Measurements from ENCODE around the gene RPL38. TPM values are rescaled to one million over a fixed set of nuclear protein-coding genes. Genes with fewer than 3 reads are reported as not detected.

The RPL38 gene
- total and polyA plus RNA-seq, 2 donors (not counting 1 experiment from before 2014, with no cell fraction given), result 1,185 to 3,018 TPM

GRCh38 chr17:74177018-74177450 is 26.4 kb upstream of the RPL38 start:
- H4K20me1 ChIP-seq (ENCODE audit: control insufficient read depth, extremely low read depth, insufficient read depth, low read length), result no peaks in the 10 kb centered on the region

DNA sequence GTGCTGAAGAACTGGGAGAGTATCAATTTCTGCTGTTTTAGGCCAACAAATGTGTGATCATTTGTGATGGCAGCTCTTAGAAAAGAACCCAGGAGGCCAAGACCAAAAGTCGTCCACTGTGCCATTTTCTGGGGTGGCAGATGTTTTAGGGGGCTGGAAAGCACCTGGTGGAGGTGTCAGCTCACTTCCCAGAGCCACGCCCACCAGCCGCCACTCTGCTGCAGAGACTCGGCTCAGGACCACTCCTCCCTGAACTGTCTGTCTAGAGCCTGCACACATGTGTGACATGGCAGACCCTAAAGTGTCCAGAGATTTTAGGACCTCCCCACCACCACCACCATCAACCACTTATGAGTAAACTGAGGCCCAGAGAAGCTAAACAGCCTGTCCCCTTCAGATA is 23.9 kb upstream of the RPL38 start:
- no peaks in the 10 kb centered on the region for H3K9me3 ChIP-seq (ENCODE audit: control insufficient read depth, insufficient read depth, low read depth, low read length)
- H3K4me1 ChIP-seq (ENCODE audit: control insufficient read depth, extremely low read depth, insufficient read depth, low read length), result no peaks in the 10 kb centered on the region
- no peak overlapping the region for H3K4me2 ChIP-seq (ENCODE audit: extremely low read depth, insufficient read depth, low read length)
- TF ChIP-seq CTCF (conservative IDR thresholded peaks at IDR 0.05 in 1 of 2, IDR thresholded peaks at IDR 0.05 in 1 of 2; ENCODE audit: low read depth in 1 of 2, low read length in 2 of 2) (no peak), EZH2 (IDR thresholded peaks at IDR 0.05; ENCODE audit: low read length, missing control alignments) (no peak)
- no peak overlapping the region for H2AFZ ChIP-seq (ENCODE audit: low read length)
- H3K27ac ChIP-seq (ENCODE audit: insufficient read depth, low read length), result no peak overlapping the region
- no peaks in the 10 kb centered on the region for H3K27me3 ChIP-seq (ENCODE audit: control insufficient read depth, insufficient read depth, low read length)
- DNase-seq (ENCODE audit: low read depth in 2 of 2), result no peak
- no peaks in the 10 kb centered on the region for H3K79me2 ChIP-seq (ENCODE audit: control insufficient read depth, insufficient read depth, low read length)
- H3K9ac ChIP-seq (ENCODE audit: insufficient read depth, low read length), result no peak overlapping the region
- no peaks in the 10 kb centered on the region for H4K20me1 ChIP-seq (ENCODE audit: control insufficient read depth, extremely low read depth, insufficient read depth, low read length)
- no peaks in the 10 kb centered on the region for H3K36me3 ChIP-seq (ENCODE audit: control insufficient read depth, insufficient read depth, low read length)
- H3K4me3 ChIP-seq (replicated peaks in 1 of 4; ENCODE audit: control extremely low read depth in 1 of 4, insufficient read depth in 1 of 4, low read depth in 3 of 4, low read length in 4 of 4), result no peak overlapping the region

More at GRCh38 chr17:74177018-74177450, 26.4 kb upstream of the RPL38 start:
- no peaks in the 10 kb centered on the region for H3K79me2 ChIP-seq (ENCODE audit: control insufficient read depth, insufficient read depth, low read length)
- no peak overlapping the region for H3K4me3 ChIP-seq (replicated peaks in 1 of 4; ENCODE audit: control extremely low read depth in 1 of 4, insufficient read depth in 1 of 4, low read depth in 3 of 4, low read length in 4 of 4)
- H2AFZ ChIP-seq (ENCODE audit: low read length), result no peak overlapping the region
- H3K4me2 ChIP-seq (ENCODE audit: extremely low read depth, insufficient read depth, low read length), result no peak overlapping the region
- H3K9ac ChIP-seq (ENCODE audit: insufficient read depth, low read length), result no peak overlapping the region
- H3K27me3 ChIP-seq (ENCODE audit: control insufficient read depth, insufficient read depth, low read length), result no peaks in the 10 kb centered on the region
- no peak overlapping the region for H3K27ac ChIP-seq (ENCODE audit: insufficient read depth, low read length)
- TF ChIP-seq EZH2 (IDR thresholded peaks at IDR 0.05; ENCODE audit: low read length, missing control alignments), result no peak
- no peak for TF ChIP-seq CTCF (conservative IDR thresholded peaks at IDR 0.05 in 1 of 2, IDR thresholded peaks at IDR 0.05 in 1 of 2; ENCODE audit: low read depth in 1 of 2, low read length in 2 of 2)
- DNase-seq (ENCODE audit: low read depth in 2 of 2), result peak; percentile 3 to 40
- H3K9me3 ChIP-seq (ENCODE audit: control insufficient read depth, insufficient read depth, low read depth, low read length), result no peaks in the 10 kb centered on the region
- no peaks in the 10 kb centered on the region for H3K36me3 ChIP-seq (ENCODE audit: control insufficient read depth, insufficient read depth, low read length)
- H3K4me1 ChIP-seq (ENCODE audit: control insufficient read depth, extremely low read depth, insufficient read depth, low read length), result no peaks in the 10 kb centered on the region

- Histone ChIP-seq H3K27ac (ENCODE audit: insufficient read depth, low read length) (no peak overlapping the region), H4K20me1 (ENCODE audit: control insufficient read depth, extremely low read depth, insufficient read depth, low read length) (no peaks in the 10 kb centered on the region), H2AFZ (ENCODE audit: low read length) (no peak overlapping the region), H3K36me3 (ENCODE audit: control insufficient read depth, insufficient read depth, low read length) (no peaks in the 10 kb centered on the region), H3K4me3 (replicated peaks in 1 of 4; ENCODE audit: control extremely low read depth in 1 of 4, insufficient read depth in 1 of 4, low read depth in 3 of 4, low read length in 4 of 4) (no peak overlapping the region), H3K9ac (ENCODE audit: insufficient read depth, low read length) (no peak overlapping the region), H3K4me2 (ENCODE audit: extremely low read depth, insufficient read depth, low read length) (no peak overlapping the region), H3K79me2 (ENCODE audit: control insufficient read depth, insufficient read depth, low read length) (no peaks in the 10 kb centered on the region), H3K4me1 (ENCODE audit: control insufficient read depth, extremely low read depth, insufficient read depth, low read length) (no peaks in the 10 kb centered on the region), H3K9me3 (ENCODE audit: control insufficient read depth, insufficient read depth, low read depth, low read length) (no peaks in the 10 kb centered on the region), H3K27me3 (ENCODE audit: control insufficient read depth, insufficient read depth, low read length) (no peaks in the 10 kb centered on the region)
- DNase-seq (ENCODE audit: low read depth in 2 of 2), result no peak
- TF ChIP-seq CTCF (conservative IDR thresholded peaks at IDR 0.05 in 1 of 2, IDR thresholded peaks at IDR 0.05 in 1 of 2; ENCODE audit: low read depth in 1 of 2, low read length in 2 of 2) (no peak), EZH2 (IDR thresholded peaks at IDR 0.05; ENCODE audit: low read length, missing control alignments) (no peak)
These were observed 23.1 kb upstream of the RPL38 start for GRCh38 chr17:74180336-74180735.
